Measurements from ENCODE around the gene ADK.
"Not testable (repeated sequence)": the region's sequence is repeated elsewhere in the genome, so short reads cannot be mapped to it uniquely, and the experiment has no call there.

ADK gene

DNA sequence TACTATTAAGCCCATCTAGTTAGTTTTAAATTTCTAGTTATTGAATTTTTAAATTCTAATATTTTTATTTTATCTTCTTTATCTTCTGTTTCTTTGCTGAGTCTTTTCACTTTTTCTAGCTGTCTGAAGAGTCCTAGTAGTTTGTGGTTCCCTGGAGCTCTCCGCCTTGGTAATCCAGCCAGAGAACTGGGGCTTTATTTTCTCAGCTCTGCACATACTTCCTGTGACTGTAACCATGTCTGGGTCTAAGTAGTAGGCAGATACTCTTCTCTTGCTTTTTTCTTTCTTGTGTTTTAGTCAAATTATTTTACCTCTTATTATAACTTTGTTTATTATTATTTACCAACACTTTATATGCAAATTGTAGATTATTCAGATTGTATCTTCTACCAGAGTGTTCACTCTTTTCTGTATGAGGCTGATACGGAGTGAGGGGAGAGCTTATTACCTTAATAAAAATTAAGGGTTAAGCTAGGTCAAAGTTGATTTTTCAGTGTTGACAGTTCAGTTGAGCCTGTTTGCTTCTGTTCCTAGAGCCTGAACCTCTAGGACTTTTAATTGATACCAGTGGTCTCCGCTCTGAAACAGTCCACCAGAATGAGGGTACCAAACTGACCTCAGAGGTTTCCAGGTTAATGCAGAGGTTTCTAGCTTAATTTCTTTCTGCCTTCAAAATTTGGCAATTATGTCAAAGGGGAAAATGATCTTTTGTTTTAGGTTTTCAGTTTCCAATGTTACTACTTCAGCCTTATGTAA, 155.4 kb downstream of the ADK start:
- no peak for DNase-seq (ENCODE audit: low spot score)

DNA sequence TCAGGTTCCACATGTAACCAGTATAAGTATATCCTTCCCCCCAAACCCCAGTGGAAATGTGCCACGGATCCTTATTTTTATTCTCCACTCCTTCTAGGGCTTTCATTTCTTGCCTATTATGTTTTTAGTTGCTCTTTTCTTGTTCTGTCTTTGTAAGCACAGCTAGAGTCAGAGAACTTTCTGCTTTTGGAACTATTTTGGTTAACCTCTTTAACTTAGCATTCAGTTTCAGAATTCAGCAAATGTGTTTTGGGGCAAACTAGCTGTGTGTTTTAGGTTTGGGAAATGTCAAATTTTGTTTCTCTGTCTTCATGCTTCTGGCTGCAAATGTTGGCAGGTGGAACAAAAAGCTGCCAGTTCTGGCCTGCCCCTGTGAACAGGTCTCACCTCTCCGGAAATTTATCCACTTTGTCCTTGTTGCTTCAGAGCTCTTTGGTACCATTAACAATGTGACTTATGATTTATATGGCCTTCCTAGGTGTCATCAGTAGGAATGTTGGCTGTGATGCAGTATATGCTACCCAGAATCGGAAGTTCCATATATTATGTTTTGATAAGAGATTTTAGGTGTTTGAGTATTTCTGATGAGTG, 156.1 kb downstream of the ADK start:
- DNase-seq (ENCODE audit: low spot score), result no peak

DNA sequence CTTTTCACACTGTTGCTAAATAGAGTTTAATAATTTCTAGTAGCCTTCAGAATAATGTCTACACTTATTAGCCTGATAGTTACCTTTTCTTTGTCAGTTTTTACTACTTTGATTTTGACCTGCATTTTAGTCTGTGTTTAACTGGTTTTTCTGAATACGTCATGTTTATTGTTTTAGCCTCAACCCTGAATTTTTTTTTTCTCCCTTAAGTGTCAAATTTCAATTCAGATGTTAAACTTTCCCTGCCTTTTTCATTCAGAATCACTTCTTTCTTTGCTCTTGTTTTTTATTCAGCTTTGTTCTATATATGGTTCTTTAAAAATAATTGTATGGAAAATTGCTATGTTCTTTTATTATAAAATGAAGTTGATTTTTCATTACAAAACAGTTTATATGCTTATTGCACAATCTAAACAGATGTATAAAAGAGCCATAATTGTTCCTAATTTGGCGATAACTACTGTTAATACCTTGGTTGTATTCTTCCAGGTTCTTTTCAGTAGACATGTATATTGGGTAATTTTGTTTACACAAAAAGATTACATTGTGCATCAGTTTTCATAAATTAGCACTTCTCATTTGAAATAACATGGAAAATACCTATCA, 159.7 kb downstream of the ADK start:
- DNase-seq (ENCODE audit: low spot score), result no peak

DNA sequence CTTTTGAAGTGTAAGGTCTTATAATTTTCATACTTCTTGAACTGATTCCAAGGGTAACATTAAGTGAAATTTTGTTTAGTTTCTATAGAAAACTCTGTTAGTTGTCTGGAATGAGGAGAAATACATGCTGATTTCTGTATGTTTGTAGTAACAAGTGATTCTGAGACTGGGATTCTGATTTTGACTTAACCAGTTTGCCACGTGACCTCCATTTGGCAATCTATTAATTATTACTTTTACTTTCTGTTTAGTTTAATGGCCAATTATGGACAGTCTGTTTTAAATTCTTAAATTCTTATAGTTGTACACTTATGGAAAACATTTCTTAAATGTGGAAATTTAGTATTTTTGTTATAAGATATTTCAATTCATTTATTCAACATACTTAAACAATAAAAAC, 163.1 kb downstream of the ADK start:
- DNase-seq (ENCODE audit: low spot score), result no peak

DNA sequence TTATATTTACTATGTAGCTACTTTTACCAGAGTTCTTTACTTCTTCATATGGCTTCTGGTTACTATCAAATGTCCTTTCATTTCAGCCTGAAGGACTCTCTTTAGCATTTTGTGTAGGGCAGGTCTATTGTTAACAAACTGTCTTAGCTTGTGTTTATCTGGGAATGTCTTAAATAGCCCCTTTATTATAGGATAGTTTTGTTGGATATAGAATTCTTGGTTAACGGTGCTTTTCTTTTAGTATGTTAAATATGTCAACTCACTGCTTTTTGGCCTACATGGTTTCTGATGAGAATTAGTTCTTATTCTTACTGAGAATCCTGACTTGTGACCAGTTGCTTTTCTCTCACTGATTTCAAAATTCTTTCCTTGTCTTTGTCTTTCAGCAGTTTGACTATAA, 169.0 kb downstream of the ADK start:
- DNase-seq (ENCODE audit: low spot score), result no peak

DNA sequence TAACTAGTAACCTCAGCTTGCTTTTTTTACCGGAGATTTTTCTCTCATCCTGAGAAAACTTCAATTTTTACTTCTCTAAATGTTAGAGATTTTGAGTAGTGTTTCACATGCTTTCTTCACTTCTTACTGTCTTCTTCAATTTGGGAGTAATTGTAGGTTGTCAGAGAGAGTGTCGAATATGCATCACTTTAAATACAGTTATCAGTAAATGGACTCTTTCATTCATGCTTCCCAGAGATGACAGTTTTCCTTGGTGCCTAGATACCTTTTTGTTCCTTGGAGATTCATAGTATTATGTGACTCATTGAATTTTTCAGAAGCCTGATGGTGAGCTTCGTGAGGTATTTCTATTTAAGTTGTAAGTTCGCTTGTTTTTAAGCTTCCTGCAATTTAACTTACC, 169.7 kb downstream of the ADK start:
- no peak for DNase-seq (ENCODE audit: low spot score)

DNA sequence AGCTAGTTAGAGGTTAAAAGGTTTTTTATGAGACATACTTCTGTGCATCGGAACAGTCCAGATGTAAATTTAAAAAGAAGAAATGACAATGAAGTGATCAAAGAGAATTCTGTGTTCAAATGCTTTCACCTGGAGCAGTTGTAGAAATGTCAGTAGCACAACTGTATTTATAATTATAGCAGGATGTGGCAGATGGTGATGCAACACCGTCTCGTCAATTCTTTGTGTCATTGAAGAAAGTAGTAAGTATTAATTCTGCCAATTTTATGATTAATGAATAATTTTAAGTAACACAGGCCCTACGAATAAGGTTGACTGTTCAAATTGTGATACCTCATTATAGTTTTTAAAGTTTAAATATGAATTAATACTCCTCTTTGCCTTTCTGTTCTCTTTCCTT, 171.1 kb downstream of the ADK start:
- no peak for DNase-seq (ENCODE audit: low spot score)

DNA sequence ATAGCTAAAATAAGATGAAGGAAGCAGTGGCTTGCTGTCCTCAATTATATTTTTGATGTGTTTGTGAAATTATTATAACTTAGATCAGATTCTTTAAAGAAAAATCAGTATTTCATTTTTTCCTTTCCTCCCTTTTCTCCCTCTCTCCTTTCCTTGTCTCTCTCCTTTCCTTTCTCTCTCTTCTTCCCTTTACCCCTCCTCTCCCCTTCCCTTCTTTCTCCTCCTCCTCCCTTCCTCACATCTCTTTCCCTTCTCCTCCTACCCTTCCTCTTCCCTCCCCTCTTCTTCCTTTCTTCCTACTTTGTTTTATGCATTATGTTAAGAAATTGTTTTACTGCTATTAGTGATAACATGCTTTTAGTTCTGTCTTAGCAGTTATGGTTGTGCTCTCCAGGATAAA, 171.5 kb downstream of the ADK start:
- DNase-seq (ENCODE audit: low spot score), result no peak

DNA sequence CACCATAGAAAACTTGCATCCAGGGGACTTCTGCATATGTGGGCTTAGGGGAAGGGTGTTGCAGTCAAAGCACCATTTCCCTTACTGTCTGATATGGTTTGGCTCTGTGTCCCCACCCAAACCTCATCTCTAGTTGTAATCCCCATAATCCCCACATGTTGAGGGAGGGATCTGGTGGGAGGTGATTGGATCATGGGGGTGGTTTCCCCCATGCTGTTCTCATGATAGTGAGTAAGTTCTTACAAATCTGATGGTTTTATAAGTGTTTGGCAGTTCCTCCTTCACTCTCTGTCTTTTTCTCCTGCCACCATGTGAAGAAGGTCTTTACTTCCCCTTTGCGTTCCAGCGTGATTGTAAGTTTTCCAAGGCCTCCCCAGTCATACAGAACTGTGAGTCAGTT, 177.4 kb downstream of the ADK start:
- DNase-seq (ENCODE audit: low spot score), result no peak

DNA sequence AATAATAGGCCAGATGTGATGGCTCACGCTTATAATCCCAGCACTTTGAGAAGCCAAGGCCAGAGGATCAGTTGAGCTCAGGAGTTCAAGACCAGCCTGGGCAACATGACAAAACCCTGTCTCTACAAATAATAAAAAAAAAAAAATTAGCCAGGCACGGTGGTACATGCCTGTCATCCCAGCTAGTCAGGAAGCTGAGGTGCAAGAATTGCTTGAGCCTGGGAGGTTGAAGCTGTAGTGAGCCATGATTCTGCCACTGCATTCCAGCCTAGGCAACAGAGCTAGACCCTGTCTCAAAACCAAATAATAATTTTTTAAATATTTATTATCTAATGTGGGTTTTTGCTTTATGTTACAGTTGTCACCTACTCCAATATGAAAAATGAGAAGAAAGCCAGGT, 178.9 kb downstream of the ADK start:
- no peak for DNase-seq (ENCODE audit: low spot score)

DNA sequence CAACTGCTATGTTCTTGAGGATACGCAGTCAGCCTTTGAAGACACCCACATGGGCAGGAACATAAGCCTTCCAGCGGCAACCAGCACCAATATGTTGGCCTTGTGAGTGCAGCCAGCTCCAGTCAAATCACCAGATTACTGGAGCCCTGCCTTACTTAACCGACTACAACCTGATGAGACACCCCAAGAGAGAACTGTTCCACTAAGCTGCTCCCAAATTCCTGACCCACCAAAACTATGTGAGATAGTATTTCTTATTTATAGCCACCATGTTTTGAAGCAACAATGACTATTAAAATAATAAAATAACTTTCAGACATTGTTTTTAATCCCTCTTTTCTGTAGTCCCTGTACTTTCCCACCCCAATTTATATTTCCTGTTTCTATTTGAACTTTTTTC, 179.6 kb downstream of the ADK start:
- no peak for DNase-seq (ENCODE audit: low spot score)

DNA sequence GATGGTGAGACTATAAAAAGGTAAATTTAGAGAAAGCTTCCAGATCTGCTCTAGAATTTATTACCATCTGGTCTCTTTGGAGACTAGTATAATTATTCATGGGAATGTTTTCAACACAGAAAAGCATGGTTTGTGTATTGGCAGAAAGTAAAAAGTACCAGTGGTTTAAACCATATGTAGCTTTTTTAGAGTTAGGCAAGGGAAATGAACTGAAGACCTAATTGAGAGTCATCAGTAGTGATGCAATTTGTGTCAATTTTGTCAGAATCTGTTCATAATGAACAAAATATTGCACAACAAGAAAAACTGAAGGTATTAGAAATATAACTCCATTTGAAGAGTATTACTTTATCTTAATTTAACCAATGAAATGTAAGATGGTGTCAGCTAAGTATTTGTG, 181.4 kb downstream of the ADK start:
- DNase-seq (ENCODE audit: low spot score), result no peak

DNA sequence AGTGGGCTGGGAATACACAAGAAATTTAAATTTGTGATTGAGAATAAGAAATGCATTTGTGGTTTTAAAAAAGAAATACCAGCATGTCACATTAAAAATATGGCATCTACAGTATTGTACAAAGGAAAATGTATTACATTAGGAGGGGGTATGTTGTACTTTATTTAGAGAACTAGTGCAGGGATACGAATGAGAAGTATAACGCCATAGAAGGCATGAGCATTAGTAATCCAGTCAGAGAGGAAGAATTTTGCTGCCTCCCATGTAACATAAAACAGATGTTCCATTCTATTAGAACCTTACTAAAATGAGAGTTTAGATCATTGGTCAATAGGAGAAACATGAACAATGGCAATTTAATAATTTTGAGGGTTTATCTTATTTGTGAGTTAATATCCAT, 182.2 kb downstream of the ADK start:
- DNase-seq (ENCODE audit: low spot score), result no peak

DNA sequence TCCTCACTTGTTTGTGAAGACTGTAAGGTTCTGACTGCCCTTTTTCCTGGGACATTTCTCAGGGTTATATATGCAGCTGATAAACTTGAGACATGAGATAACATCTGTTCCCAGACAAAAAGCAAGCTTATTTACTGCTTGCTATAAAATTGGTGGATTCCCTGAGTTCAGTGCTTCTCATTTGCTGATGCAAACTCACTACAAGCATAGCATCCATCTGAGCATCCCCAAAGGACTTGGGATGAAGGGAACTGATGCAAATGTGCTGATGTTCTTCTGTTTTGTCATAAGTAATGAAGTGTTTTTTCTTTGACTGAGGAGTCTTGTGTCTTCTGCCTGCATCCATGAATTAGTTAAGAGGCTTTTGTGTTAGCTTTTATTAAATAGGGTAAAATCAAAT, 183.2 kb downstream of the ADK start:
- no peak for DNase-seq (ENCODE audit: low spot score)

DNA sequence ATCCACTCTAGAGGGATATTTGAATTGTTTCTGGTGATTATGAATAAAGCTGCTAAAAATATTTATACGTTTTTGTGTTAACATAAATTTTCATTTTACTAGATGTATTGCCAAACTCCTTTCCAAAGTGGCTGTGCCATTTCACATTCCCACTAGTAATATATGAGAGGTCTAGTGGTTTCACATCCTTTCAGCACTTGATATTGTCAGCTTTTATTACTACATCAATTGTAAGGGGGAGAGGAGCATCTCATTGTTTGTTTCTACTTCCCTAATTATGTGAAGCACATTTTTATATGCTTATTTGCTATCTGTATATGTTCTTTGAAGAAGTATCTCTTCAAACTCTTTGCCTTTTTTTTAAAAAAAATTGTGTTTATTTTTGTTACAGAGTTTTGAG, 184.5 kb downstream of the ADK start:
- DNase-seq (ENCODE audit: low spot score), result no peak

DNA sequence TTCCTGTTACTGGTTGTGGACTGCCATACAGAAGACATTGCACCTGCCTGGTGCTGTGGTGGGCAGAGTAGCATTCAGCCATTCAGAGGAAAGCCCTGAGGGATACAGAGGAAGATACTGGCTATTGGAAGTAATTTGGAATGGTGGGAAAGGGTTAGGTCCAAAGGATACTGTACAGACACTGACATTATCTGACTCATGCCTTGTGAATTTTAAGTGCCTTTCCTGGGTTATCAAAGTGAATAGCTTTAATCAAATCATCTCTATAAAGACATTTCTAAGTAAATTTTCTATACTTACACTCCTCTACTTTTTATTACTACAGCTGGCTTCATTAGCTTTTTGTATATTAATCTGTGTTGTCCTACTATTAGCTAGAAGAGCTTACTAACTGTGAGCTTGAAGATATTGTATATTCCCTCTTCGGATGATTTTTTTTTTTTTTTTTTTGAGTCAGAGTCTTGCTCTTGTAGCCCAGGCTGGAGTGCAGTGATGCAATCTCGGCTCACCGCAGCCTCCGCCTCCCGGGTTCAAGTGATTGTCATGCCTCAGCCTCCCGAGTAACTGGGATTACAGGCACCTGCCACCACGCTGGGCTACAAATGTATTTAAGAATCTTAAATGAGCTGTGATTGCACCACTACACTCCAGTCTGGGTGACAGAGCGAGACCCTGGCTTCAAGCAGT, 186.5 kb downstream of the ADK start:
- DNase-seq (ENCODE audit: low spot score), result no peak

DNA sequence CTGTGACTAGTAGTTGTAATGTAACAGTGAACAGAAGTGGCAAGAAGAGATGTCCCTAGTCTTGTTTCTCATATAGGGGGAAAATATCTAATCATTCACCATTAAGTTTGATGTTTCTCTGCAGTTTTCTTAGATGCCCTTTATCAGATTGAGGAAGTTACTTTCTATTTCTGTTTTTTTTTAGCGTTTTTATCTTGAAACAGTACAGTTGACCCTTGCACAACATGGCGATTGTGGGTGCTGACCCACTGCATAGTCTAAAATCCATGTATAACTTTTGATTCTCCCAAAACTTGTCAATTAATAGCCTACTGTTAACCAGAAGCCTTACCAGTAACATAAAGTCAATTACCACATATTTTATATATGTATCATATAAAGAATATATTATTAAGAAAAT, 192.0 kb downstream of the ADK start:
- DNase-seq (ENCODE audit: low spot score), result no peak

DNA sequence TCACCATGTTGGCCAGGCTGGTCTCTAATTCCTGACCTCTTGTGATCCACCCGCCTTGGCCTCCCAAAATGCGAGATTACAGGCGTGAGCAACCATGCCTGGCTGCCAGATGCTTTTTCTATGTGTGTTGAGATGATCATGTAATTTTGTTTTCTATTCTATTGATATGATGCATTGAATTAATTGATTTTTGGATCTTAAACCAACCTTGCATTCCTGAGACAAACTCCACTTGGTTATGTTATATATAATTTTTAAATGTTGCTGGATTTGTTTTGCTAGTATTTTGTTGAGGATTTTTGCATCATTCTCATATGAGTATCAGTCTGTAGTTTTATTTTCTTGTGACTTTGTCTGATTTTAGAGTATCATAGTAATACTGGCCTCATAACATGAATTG, 192.8 kb downstream of the ADK start:
- no peak for DNase-seq (ENCODE audit: low spot score)

DNA sequence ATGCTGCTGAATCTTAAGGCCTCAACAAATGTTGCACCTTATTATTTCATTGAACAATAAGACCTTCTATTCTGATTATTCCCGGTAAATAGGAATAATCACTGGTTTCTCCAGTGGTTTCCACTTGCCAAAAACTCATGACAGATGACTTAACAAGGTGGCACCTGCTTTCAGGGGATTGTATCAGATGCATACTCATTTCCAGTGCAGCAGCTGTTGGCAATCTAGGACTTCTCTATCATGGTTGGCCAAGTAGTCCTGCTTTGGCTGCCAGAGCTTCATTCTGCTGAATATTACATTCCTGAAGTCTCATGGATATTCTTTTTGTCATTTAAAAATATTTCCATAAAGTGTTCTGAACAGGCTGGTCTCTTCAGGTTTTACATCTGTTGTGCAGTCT, 193.3 kb downstream of the ADK start:
- no peak for DNase-seq (ENCODE audit: low spot score)

DNA sequence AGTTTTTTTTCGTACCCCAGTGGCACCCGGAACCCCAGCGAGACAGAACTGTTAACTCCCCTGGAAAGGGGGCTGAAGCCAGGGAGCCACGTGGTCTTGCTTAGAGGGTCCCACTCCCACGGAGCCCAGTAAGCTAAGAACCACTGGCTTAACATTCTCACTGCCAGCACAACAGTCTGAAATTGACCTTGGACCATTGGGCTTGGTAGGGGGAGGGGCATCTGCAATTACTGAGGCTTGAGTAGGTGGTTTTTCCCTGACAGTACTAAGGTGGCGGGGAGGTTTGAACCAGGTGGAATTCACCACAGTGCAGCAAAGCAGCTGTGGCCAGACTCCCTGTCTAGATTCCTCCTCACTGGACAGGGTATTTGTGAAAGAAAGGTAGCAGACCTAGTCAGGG, 196.5 kb downstream of the ADK start:
- DNase-seq (ENCODE audit: low spot score), result no peak

DNA sequence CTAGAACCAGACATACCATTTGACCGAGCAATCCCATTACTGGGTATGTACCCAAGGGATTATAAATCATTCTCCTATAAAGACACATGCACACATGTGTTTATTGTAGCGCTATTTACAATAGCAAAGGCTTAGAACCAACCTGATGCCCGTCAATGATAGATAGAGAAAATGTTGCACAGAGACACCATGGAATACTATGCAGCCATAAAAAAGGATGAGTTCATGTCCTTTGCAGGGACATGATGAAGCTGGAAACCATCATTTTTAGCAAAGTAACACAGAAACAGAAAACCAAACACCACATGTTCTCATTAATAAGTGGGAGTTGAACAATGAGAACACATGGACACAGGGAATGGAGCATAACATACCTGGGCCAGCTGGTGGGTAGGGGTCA, 202.0 kb downstream of the ADK start:
- DNase-seq (ENCODE audit: low spot score), result not testable (repeated sequence)

DNA sequence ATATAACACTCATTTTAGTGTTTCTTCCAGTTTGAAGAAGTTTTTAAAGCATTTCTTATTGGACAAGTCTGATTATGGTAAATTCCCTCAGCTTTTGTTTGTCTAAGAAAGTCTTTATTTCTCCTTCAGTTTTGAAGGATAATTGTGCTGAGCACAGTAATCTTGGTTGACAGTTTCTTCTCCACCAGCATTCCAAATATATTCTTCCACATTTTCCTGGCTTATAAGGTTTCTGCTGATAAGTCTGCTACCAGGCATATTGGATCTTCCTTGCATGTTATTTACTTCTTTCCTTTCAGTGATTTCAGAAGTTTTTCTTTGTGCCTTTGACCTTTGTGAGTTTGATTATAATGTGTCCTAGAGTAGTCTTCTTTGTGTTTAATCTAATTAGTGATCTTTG, 210.7 kb downstream of the ADK start:
- DNase-seq (ENCODE audit: low spot score), result no peak

DNA sequence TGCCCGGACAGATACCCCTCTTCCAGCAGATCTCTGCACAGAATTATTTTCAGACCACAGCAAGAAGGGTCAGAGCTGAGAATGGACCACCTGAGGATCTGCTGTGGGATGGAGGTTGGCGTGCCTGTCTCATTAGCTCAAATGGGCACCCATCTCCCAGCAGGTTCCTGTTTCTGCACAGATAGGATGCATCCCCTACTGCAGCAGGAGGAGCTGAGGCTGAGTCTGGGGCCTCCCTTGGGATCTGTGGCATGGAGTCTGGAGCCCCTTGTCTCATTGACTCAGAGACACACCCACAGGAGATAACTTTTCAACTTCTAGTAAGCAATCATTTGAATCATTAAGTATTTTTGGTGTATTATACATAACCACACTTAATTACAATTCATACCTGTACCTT, 212.7 kb downstream of the ADK start:
- DNase-seq (ENCODE audit: low spot score), result no peak

Measured in ecto neural progenitor cell (in vitro differentiated cells).